Measurements from ENCODE around the gene ERVH48-1. TPM values are rescaled to one million over a fixed set of nuclear protein-coding genes. Genes with fewer than 3 reads are reported as not detected.

Gene ERVH48-1
- total and polyA plus RNA-seq, 2 donors (not counting 3 experiments of a cell fraction or from before 2014, with no cell fraction given): not detected

DNA sequence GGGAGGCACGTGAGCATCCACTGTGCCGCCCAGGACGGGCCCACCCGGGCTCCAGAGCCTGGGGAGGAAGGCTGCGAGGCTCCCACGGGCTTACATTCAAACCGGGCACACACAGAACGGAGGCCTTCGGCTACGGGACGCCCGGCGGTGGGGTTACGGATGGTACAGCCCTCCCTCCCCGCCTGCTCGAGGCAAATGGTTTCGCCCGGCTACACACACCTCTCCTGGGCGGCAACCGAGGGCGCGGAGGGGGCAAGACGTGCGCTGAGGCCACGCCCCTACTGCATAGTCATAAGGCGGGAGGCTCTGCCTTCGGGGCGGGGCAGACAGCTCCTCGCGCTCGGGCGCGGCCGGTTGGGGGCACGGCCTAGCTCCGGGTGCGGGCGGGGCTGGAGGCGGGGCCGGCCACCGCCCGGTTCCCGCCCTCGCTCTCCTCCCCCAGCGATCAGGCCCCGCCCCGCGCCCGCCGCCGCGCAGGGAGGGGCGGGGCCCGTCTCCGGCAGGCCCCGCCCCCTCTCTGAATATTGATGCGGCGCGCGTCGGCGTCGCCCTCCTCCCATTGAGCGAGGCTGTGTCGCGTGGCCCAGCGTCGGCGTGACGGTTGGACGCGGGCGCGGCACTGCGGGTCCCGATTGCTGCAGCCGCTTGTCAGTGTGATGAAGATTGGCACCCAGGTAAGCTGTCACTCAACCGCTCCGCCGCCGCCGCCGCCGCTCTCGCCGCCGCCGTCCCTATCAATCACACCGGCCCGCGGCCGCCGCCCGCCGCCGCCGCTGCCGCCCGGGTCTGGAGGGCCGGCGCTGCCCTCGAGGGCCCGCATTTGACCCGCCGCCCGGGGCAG is 48.8 kb upstream of the ERVH48-1 start, which contains the start of gene PKNOX1:
Gene PKNOX1, plus strand, starts transcription at position 572 of the 841 bp plus-strand sequence. CDS start 29,820 bp downstream, outside the sequence.
- dilution Hi-C loops (cut with MboI; ENCODE audit: extremely low pct_ligation_motif_present, low sequenced_read_pairs): no loop called here
- Histone ChIP-seq H4K20me1 (replicated peaks; ENCODE audit: control insufficient read depth, extremely low read depth, insufficient read depth, low read length) (no peaks in the 10 kb centered on the region), H3K4me2 (ENCODE audit: insufficient read depth, low read length) (peak within 1 kb of the TSS; percentile 81), H3K4me3 (replicated peaks in 1 of 3; ENCODE audit: insufficient read depth in 1 of 3, low read depth in 1 of 3, low read length in 3 of 3) (peak within 1 kb of the TSS; percentile 33 to 78 (median 59)), H3K36me3 (ENCODE audit: control insufficient read depth in 2 of 2, extremely low read depth in 1 of 2, insufficient read depth in 2 of 2, low read length in 2 of 2) (no peaks in the 10 kb centered on the region), H3K9ac (replicated peaks; ENCODE audit: extremely low read depth, insufficient read depth, low read length) (peak within 1 kb of the TSS; percentile 77), H3K9me3 (replicated peaks; ENCODE audit: control insufficient read depth, insufficient read depth, low read length) (no peaks in the 10 kb centered on the region), H3K27ac (ENCODE audit: insufficient read depth, low read depth, low read length) (peak within 1 kb of the TSS; percentile 84), H2AFZ (ENCODE audit: low read depth, low read length) (peak within 1 kb of the TSS; percentile 91), H3K9me1 (replicated peaks; ENCODE audit: control insufficient read depth, extremely low read depth, insufficient read depth, low read length) (no peaks in the 10 kb centered on the region), H3K27me3 (ENCODE audit: control insufficient read depth in 2 of 2, insufficient read depth in 2 of 2, low read length in 2 of 2) (no peaks in the 10 kb centered on the region), H3K4me1 (ENCODE audit: control insufficient read depth, extremely low read depth, insufficient read depth, low read length) (peaks cover 10% of the 10 kb centered on the region), H3K79me2 (ENCODE audit: control insufficient read depth, insufficient read depth, low read length) (peaks cover 35% of the 10 kb centered on the region)
- BruUV-seq (replicated peaks): no TSS peak
- FAIRE-seq (peak; percentile 98), DNase-seq (ENCODE audit: low read depth, low spot score) (peak; percentile 98)
- intact Hi-C loops (cut with micrococcal nuclease): loop anchor here (10.0 kb wide), 1 partner anchor 79 kb away; the partner anchor contains the start of gene NDUFV3
- TF ChIP-seq CTCF (IDR thresholded peaks at IDR 0.05; ENCODE audit: extremely low read depth in 1 of 2, insufficient read depth in 1 of 2, low read depth in 1 of 2, low read length in 2 of 2) (peak in 1 of 2 donors; percentile 5), GATA2 (IDR thresholded peaks at IDR 0.05; ENCODE audit: insufficient read depth, insufficient read length, low read depth, low read length) (no peak), EZH2 (IDR thresholded peaks at IDR 0.05; ENCODE audit: borderline replicate concordance, low read depth, low read length, severe bottlenecking) (no peak), MYC (IDR thresholded peaks at IDR 0.05; ENCODE audit: low read depth, low read length) (peak; percentile 66), POLR2A (IDR thresholded peaks at IDR 0.05; ENCODE audit: low read depth, low read length) (no peak), JUN (IDR thresholded peaks at IDR 0.05; ENCODE audit: borderline replicate concordance, insufficient read depth, insufficient read length, low read depth) (no peak), FOS (IDR thresholded peaks at IDR 0.05; ENCODE audit: borderline replicate concordance, insufficient read depth, low read length) (no peak), POLR2AphosphoS5 (IDR thresholded peaks at IDR 0.05; ENCODE audit: insufficient read depth, low read depth, low read length) (peak; percentile 56)
- TF ChIP-seq, protein P1, sequence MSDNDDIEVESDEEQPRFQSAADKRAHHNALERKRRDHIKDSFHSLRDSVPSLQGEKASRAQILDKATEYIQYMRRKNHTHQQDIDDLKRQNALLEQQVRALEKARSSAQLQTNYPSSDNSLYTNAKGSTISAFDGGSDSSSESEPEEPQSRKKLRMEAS (IDR thresholded peaks at IDR 0.05; ENCODE audit: insufficient read depth, insufficient read length): peak; percentile 22
- CTCF ChIA-PET: interaction anchor here (0.6 to 1.0 kb wide), 3 partner anchors 11 to 258 kb away, joined by 3 read pairs; partner anchors contain the start of gene NDUFV3
- POLR2A ChIA-PET: interaction anchor here (0.7 to 1.0 kb wide), 3 partner anchors 16 to 82 kb away, joined by 3 read pairs; partner anchors contain the start of gene NDUFV3
